AML-193 (cell line): Measurements from ENCODE around the gene TEX9.
"Not testable (repeated sequence)": the region's sequence is repeated elsewhere in the genome, so short reads cannot be mapped to it uniquely, and the experiment has no call there.

Source experiments
- DNase-seq, 2 experiments: peaks; one replicate each; lab custom pipeline; 2025; lab: John Stamatoyannopoulos, UW

Gene TEX9

GRCh38 chr15:56365075-56365711, at the start of gene TEX9:
TSS of gene TEX9 (plus strand) at chr15:56365426. CDS start at chr15:56365451, 25 bp downstream.
- peak; percentile 73 to 75 for DNase-seq

- DNase-seq: not testable (repeated sequence)
Measured at GRCh38 chr15:56316561-56316960, 48.7 kb upstream of the TEX9 start.

GRCh38 chr15:56320316-56320715, 44.9 kb upstream of the TEX9 start:
- no peak for DNase-seq

- no peak for DNase-seq
Measured at GRCh38 chr15:56320861-56321260, 44.4 kb upstream of the TEX9 start.

- DNase-seq: no peak
Measured at GRCh38 chr15:56322444-56322843, 42.8 kb upstream of the TEX9 start.

GRCh38 chr15:56323435-56323834, 41.8 kb upstream of the TEX9 start:
- no peak for DNase-seq

GRCh38 chr15:56325186-56325585, 40.0 kb upstream of the TEX9 start:
- no peak for DNase-seq

GRCh38 chr15:56327721-56328502, 37.3 kb upstream of the TEX9 start:
- no peak for DNase-seq

GRCh38 chr15:56337084-56337725, 28.0 kb upstream of the TEX9 start:
- no peak for DNase-seq

- no peak for DNase-seq
Measured at GRCh38 chr15:56339594-56339993, 25.6 kb upstream of the TEX9 start.

GRCh38 chr15:56341201-56341600, 24.0 kb upstream of the TEX9 start:
- DNase-seq: no peak

- no peak for DNase-seq
Measured at GRCh38 chr15:56342653-56343052, 22.6 kb upstream of the TEX9 start.

- DNase-seq: no peak
Measured at GRCh38 chr15:56343879-56344278, 21.3 kb upstream of the TEX9 start.

GRCh38 chr15:56344336-56344735, 20.9 kb upstream of the TEX9 start:
- no peak for DNase-seq

- DNase-seq: no peak
Measured at GRCh38 chr15:56346414-56346813, 18.8 kb upstream of the TEX9 start.

GRCh38 chr15:56349554-56349953, 15.7 kb upstream of the TEX9 start:
- DNase-seq: no peak

GRCh38 chr15:56351353-56351752, 13.9 kb upstream of the TEX9 start:
- DNase-seq: no peak

GRCh38 chr15:56351957-56352506, 13.2 kb upstream of the TEX9 start:
- DNase-seq: no peak

- no peak for DNase-seq
Measured at GRCh38 chr15:56353119-56353518, 12.1 kb upstream of the TEX9 start.

- DNase-seq: no peak
Measured at GRCh38 chr15:56353740-56354139, 11.5 kb upstream of the TEX9 start.

- no peak for DNase-seq
Measured at GRCh38 chr15:56356616-56357015, 8.6 kb upstream of the TEX9 start.

- no peak for DNase-seq
Measured at GRCh38 chr15:56358604-56359003, 6.6 kb upstream of the TEX9 start.

- DNase-seq: no peak
Measured at GRCh38 chr15:56361987-56362386, 3.2 kb upstream of the TEX9 start.
